ENCODE data around the gene B3GNT9.

B3GNT9 gene

DNA sequence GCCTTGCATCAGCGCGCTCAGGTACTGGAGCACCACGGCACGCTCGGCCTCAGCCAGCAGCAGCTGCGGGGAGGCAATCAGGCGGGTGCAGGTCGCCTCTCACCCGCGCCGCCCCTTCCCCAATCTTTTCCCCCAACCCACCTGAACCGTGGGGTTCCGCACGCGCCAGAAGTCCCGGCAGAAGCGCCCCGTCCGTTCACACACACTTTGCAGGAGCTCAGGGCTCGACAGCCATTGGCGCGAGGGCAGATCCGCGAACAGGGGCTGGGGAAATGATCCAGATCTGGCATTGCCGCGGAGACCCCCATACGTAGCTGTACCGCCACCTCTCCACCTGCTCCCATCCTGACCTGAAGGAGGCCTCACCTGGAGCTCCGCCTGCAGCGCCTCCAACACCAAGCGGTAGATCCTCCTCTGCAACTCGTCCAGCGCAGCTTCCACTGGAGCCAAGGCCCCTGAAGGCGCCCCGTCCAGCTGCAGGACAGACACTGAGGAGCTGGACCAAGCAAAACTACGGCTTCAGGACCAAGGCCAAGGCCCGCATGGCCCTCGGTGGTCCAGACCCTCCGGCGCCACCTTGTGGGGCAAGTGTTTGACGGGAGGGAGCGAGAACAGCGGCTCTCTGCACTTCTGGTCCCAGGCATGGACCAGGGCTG lies 34.3 kb upstream of the B3GNT9 start:
- peak; percentile 78 for DNase-seq (ENCODE audit: low read depth)

DNA sequence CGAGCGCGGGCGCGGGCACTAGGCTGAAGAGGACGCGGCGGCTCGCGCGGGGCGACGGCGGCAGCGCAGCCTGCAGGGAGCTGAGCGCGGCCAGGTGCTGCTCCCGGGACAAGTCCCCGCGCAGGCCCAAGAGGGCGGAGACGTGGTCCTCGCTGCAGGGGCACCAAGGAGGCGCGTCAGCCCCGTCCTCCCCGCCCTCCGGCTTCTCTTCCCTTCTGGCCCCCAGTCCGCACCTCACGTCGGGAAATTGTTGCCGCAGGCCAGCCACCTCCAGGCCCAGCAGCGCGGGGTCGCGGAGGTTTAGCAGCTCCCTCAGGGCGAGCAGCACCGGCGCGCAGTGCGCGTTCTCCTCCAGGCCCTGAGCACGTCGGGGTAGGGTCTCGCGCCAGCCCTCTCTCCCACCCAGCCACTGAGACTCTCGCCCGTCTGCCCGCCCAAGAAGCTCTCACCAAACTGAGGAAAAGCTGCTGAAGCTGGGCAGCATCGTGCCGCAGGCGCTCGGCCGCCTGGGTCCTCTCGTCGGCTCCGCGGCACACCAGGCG lies 33.7 kb upstream of the B3GNT9 start:
- no peak for DNase-seq (ENCODE audit: low read depth)

DNA sequence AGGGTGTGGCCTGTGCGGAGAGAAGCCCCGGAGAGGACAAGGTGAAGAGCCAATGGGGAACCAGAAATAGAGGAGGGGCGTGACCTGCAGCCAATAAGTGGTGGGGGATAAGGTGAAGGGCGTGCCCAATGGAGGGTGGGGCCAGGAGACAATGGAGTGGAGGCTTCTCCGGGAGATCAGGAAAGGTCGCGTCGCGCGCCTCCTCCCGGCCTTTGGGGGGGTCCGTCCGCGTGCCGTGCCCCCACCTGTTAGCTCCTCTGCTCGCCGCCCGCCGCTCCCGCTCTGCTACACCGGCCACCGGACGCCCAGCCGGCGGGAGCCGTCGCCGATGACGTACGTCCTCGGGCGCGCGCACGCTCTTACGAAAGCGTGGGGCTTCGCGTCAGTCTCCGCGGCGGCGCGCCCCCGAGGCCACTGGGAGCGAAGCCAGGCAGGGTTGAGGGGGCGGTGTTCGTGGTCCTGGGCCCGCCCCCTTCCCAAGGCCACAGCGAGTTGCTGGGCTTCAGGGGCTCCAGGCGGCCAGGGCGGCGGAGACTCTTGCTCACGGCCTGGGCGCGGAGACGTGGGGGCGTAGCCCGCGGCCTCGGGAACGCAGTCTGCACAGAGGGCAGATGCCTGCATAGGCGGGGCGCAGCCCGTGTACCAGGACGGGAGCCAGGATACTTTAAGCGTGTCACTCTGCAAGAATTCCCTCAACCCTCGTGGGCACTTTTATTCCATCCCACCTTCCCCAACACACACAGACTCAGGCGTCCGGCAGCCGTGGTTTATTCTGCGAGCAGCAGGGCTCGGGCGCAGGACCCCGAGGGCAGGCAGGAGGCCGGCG lies 33.0 kb upstream of the B3GNT9 start, which contains the start of gene MATCAP1:
MATCAP1 (minus strand) TSS at position 337 of the 826 bp plus-strand sequence. CDS start 3,353 bp downstream, outside the sequence.
- DNase-seq (ENCODE audit: low read depth) = peak; percentile 88

DNA sequence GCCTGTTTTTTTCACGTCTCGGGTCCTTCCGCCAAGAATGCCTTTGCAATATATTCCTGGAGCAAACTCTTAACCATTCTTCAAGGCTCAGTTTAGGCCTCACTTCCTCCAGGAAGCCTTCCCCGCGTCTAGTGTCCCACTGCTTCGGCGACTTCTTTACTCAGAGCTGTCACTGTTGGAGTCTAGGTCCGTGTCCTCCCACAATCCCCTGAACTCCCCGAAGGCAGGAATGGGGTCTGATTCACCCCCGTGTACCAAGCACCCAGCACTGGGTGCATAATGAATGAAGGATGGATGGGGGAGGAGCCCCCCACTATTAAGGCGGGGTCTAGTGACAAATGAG lies 32.5 kb upstream of the B3GNT9 start:
- DNase-seq (ENCODE audit: low read depth) = no peak

DNA sequence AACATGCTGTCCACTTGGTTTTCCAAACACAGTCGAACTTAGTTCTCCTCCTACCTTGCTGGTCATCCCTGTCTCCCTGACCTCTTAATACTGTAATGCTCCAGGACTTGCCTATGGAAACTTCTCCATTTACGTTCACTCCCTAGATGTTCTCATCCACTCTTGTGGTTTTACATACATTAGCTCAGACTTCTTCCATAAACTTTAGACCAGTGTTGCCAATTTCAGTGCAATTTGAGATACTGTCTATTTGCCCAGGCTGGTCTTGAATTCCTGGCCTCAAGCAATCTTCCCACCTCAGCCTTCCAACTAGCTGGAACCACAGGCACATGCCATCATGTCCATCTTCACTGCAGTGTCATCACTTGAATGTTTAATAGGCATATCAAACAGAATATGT lies 31.5 kb upstream of the B3GNT9 start:
- DNase-seq (ENCODE audit: low read depth) = no peak

DNA sequence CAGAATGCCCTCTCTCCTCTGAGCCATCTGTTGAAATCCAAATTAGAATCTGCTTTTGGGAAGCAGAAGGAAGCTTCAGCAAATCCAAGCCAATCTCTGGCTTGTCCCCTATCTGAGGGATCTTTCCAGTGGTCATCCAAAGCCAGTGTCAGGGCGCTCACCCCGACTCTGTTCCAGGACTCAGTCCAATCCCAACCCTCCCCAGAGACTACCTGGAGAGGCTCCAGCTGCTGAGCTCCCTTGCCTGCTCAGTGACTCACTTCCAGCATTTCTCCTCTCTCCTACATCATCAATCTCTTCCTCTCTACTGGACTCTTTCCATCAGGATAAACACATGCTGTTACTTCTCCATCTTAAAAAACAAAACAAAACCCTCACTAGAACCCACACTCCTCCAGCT lies 30.5 kb upstream of the B3GNT9 start:
- no peak for DNase-seq (ENCODE audit: low read depth)

DNA sequence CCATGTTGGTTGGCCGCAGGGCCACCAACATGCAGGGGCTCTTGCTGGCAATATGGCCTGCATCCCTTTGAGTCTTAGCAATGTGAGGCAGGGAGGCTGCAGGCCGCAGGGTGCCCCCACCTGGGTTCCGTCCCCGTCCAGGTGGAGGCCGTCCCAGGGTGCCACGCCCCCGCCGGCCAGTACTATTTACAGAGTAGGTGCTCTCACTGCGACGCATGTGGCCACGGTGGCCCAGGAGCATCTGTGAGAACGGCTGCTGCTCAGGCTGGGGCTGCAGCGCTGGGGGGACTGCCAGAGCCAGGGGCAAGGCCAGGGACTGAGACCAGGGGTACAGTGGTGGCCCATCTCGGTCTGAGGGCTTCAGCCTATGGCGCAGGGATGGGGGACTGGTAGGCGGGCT lies 29.4 kb upstream of the B3GNT9 start:
- DNase-seq (ENCODE audit: low read depth) = no peak

DNA sequence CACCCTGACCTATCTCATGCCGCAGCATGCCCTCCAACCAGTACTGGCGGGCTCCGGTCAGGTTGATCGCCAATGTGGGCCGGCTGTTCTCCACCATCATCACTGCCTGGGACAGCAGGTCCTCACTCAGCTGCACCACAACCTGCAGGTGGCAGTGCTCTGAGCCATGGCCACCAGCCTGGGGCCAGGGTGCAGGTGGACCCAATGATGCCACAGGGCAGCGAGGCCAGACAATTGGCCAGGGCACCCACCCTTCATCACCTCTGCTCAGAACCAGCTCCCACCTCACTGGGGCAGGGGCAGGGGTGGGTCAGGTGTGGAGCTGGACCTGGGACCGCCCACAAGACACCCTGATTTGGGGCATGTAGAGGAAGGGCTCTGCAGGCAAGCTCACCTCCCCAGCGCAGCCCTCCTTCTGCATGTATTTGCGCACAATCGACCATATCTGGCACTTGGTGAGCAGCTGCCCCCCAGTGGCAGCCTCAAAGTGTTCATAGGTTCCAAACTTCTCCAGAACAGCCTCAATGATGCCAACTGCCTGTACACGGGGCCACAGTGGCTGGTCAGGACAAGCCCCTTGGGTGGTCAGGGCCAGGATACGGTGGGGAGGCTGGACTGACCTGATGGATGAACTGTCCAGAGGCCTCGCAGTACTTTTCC lies 28.8 kb upstream of the B3GNT9 start:
- DNase-seq (ENCODE audit: low read depth) = no peak

DNA sequence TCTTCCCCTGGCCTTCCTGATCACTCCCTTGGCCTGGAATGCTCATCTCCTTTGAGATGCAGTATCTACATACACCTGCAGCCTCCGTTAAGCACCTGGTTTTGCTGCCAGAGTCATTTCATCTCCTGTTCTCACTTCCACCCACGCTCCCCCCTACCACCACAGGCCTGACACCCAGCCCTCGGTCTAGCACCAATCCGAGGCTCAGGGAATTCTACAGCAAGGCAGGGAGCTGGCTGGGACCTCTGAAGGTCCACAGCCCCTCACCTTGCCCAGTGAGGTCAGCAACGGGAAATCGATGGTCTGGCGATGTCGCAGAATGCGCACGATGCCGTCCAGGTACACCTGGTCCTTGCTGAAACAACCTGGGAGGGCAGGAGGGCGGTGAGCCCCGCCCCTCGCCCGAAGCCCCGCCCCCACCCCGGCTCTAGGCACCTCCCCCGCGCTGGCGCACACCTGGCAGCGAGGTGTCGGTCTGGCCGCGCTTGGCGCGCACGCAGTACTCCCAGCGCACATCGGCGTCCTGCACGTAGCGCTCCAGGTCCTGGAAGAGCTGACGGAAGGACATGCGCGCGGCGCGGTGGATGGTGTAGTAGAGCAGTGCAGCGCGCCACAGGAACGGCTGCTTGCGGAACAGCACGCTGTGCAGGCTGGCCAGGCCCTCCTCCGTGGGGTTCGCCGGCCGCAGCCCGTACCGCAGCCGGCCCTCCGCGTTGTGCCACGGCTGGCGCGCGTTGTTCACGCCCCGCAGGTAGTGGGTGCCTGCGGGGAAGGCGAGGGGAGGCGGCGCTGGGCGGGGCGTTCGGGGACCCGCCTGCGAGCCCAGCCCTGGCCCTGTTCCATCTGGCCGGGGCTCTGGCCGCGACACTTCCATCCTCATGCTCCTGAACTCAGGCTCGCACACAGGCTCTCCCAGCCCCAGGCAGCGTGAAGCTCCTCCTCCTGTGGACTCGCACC lies 27.2 kb upstream of the B3GNT9 start:
- DNase-seq (ENCODE audit: low read depth) = no peak

DNA sequence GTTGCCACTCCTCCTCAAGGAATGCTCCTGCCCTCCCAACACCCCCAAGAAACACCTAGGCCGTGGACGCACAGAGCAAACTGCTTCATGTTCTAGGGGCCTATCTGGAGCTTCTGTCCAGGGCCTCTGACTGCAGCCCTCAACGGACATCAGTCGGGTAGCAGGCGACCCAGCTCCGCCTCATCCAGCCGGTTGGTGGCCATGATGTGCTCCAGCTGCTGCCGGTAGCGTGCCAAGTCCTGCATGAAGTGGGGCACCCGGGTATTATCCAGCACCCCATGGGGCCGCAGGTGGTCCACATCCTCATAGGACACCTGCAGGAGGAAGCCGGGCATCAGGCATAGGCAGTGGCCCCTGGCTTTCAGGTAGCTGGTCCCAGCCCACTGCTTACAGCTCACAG lies 25.9 kb upstream of the B3GNT9 start:
- no peak for DNase-seq (ENCODE audit: low read depth)

DNA sequence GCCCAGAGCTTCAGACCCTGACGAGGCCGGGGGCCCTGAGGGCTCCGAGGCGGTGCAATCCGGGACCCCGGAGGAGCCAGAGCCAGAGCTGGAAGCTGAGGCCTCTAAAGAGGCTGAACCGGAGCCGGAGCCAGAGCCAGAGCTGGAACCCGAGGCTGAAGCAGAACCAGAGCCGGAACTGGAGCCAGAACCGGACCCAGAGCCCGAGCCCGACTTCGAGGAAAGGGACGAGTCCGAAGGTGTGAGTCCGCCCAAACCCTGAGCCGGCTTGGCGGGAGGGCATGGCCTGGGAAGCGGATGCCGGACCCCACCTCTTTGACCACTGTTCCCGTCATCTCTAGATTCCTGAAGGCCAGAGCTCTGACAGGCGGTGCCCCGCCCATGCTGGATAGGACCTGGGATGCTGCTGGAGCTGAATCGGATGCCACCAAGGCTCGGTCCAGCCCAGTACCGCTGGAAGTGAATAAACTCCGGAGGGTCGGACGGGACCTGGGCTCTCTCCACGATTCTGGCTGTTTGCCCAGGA lies 24.0 kb upstream of the B3GNT9 start:
- no peak for DNase-seq (ENCODE audit: low read depth)

DNA sequence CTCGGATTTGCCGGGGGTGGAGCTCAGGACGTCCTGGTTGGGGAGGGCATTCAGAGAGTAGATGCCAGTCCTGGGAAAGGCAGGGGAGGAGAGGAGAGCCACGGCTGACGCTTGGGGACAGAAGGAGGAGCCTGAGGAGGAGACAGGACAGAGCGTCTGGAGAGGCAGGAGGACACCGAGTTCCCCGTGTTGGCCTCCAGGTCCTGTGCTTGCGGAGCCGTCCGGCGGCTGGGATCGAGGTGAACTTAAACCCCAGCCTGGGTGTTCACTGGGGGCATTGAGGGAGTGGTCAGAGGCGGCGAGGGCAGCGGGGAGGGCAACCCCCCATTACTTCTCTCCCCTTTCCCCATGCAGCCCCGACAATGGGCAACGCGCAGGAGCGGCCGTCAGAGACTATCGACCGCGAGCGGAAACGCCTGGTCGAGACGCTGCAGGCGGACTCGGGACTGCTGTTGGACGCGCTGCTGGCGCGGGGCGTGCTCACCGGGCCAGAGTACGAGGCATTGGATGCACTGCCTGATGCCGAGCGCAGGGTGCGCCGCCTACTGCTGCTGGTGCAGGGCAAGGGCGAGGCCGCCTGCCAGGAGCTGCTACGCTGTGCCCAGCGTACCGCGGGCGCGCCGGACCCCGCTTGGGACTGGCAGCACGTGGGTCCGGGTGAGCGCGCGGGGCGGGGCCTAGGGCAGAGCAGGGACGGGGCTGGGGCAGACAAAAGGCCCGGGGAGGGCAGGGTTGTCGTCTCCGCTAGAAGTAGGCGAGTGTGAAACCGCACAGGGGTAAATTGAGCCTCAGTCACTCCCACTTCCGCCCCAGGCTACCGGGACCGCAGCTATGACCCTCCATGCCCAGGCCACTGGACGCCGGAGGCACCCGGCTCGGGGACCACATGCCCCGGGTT lies 23.3 kb upstream of the B3GNT9 start:
- DNase-seq (ENCODE audit: low read depth) = no peak

DNA sequence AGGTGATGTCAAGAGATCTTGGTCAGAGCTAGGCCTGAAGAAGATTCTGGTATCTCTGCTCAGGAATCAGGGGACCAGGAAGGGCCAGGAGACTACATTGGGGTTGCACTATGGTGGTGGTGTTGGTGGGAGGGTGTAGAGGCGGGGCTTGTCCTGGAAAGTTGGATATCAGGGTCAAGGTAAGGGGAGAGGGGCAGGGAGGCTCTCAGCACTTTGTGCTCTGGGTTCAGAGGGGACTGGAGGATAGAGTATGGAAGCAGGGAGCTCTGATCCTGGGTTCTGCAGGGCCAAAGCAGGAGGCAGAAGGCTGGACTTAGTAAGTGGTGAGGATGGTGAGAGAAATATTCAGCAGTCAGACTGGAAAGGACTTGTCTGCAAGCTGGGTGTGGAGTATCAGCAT lies 22.5 kb upstream of the B3GNT9 start:
- no peak for DNase-seq (ENCODE audit: low read depth)

DNA sequence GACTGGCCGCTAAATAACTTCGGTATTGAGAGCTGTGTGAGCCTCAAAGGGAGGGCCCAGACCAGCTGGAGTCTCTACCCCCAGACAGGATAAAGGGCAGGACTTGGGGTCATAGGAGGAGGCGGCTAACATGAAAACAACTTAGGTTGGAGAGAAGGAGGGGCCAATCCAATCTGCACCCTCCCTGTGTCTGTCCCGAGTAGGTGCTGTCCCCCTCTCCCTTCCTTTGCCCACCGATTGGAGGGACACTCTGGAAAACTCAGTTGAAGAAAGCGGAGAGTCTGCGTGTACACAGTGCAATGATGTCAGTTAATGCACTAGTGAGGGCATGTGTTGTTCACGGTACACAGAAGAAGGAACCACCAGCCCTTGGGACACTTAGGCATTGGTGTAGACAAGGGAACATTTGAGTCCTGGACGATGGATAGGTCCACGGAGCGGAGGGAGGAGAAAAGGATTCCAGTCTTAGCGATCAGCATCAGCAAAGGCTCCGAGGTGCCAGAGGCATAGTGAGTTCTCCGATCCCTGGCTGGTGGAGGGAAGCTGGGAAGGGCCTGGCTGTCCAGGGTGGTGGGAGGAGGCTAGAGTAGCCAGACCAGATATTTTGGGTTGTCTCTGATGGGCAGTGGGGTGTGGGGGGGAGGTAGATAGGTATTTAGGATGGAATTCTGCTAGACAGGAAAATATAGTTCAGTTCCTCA lies 20.3 kb upstream of the B3GNT9 start:
- no peak for DNase-seq (ENCODE audit: low read depth)

DNA sequence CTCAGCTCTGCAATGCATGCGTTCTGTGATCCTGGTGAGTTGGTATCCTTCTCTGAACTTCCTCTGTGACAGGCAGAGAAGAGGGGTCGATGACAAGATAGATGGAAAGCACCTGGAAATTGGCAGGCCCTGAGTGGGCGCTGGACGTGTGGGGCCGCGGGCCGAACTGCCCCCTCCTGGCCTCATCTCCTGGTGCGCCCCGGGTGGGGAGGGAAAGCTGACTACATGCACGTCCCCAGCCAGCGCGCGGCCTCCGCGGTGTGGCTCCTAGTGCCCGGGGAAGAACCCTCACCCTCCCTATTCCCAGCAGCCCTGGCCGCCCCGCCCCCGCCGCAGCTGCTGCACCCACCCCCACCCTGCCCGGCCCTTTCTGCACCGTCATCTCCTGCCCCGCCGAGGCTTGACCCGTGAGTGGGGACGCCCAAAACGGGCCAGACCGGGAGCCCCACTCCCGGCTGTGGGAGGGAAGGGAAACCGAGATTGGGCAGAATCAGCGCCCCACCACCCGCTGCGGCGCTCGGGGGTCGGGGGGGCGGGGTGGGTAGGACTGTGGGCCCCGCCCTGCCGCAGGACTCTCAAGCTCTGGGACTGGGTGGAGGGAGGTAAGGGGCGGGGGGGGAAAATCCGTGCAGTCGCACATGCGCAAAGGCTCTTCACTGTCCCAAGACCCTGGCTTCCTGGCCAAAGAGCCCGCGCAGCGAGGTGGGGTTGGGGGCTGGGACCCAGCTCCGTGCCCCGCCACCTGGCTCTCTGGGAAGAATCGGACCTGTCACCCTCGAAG lies 19.6 kb upstream of the B3GNT9 start, which contains the start of gene NOL3:
NOL3 (plus strand) TSS at position 371 of the 781 bp plus-strand sequence.
- no peak for DNase-seq (ENCODE audit: low read depth)

DNA sequence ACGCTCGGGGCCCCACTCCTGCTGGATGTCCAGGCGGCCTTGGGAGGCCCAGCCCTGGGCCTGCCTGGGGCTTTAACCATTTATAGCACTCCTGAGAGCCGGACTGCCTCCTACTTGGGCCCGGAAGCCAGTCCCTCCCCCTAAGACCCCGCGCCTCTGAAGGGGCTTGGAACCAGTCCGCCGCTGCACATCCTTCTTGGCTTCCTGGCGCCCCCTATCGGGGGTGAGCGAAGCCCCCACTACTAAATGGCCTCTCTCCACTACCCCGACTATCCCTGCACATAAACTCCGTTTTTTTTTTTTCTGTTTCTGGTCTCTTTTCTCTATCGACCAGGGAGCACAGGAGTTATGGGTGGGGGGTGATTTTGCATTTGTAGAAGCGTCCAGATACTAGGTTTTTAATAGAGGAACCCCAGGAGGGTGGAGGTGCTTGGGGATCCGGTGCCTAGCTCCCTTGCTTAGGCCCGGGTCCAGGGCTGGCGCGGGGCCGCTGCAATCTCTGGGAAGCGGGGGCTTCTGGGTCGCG lies 18.9 kb upstream of the B3GNT9 start:
- DNase-seq (ENCODE audit: low read depth) = no peak

DNA sequence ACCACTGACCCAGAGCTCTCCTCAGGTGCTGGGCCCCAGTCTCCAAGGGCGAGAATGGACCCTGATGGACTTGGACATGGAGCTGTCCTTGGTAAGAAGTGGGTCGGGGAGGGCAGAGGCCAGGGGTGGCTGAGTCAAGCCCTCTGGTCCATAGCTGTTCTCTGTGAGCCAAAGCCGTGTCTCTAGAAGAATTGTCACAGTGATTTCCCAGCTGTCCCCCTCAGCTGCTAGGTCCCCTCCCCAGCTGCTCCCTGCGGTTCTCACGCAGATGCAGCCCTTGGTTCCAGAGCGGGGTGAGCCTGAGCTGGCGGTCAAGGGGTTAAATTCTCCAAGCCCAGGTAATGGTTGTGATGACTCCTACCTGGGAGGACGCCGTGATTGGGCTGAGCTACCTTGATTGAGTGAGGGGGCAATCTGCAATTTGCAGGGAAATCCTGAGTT lies 18.2 kb upstream of the B3GNT9 start:
- no peak for DNase-seq (ENCODE audit: low read depth)

DNA sequence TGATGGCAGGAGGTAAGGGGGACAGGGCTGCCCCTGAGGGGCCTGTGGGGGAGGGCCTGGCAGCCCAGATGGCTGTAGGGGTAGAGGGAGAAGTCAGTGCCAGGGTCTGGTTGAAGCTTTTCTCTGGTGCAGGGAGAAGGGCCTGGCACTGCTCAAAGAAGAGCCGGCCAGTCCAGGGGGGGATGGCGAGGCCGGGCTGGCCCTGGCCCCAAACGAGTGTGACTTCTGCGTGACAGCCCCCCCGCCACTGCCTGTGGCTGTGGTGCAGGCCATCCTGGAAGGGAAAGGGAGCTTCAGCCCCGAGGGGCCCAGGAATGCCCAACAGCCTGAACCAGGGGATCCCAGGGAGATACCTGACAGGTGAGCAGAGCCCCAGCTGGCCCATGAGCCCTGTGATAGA lies 16.8 kb upstream of the B3GNT9 start:
- no peak for DNase-seq (ENCODE audit: low read depth)
